ENCODE measurements around the gene FAM47E. TPM values are rescaled to one million over a fixed set of nuclear protein-coding genes. Genes with fewer than 3 reads are reported as not detected.
"Not testable (repeated sequence)": the region's sequence is repeated elsewhere in the genome, so short reads cannot be mapped to it uniquely, and the experiment has no call there.

Gene FAM47E
- total and polyA plus RNA-seq, 2 donors (not counting 3 experiments of a cell fraction or from before 2014, with no cell fraction given), result 0.11 TPM; not detected in 1

- TF ChIP-seq CTCF (IDR thresholded peaks at IDR 0.05; ENCODE audit: extremely low read depth in 1 of 2, insufficient read depth in 1 of 2, low read depth in 1 of 2, low read length in 2 of 2) (no peak), GATA2 (IDR thresholded peaks at IDR 0.05; ENCODE audit: insufficient read depth, insufficient read length, low read depth, low read length) (no peak), JUN (IDR thresholded peaks at IDR 0.05; ENCODE audit: borderline replicate concordance, insufficient read depth, insufficient read length, low read depth) (no peak), POLR2AphosphoS5 (IDR thresholded peaks at IDR 0.05; ENCODE audit: insufficient read depth, low read depth, low read length) (no peak), POLR2A (IDR thresholded peaks at IDR 0.05; ENCODE audit: low read depth, low read length) (no peak), EZH2 (IDR thresholded peaks at IDR 0.05; ENCODE audit: borderline replicate concordance, low read depth, low read length, severe bottlenecking) (no peak), MYC (IDR thresholded peaks at IDR 0.05; ENCODE audit: low read depth, low read length) (no peak), FOS (IDR thresholded peaks at IDR 0.05; ENCODE audit: borderline replicate concordance, insufficient read depth, low read length) (no peak), MAX (IDR thresholded peaks at IDR 0.05; ENCODE audit: insufficient read depth, insufficient read length) (no peak)
- no peaks in the 10 kb centered on the region for H3K79me2 ChIP-seq (ENCODE audit: control insufficient read depth, insufficient read depth, low read length)
- dilution Hi-C loops (cut with MboI; ENCODE audit: extremely low pct_ligation_motif_present, low sequenced_read_pairs), result no loop called here
- H3K27me3 ChIP-seq (ENCODE audit: control insufficient read depth in 2 of 2, insufficient read depth in 2 of 2, low read length in 2 of 2), result no peaks in the 10 kb centered on the region
- no peak for DNase-seq (ENCODE audit: low read depth, low spot score)
- H3K27ac ChIP-seq (ENCODE audit: insufficient read depth, low read depth, low read length), result no peak overlapping the region
- H4K20me1 ChIP-seq (replicated peaks; ENCODE audit: control insufficient read depth, extremely low read depth, insufficient read depth, low read length), result no peaks in the 10 kb centered on the region
- H3K4me3 ChIP-seq (replicated peaks in 1 of 3; ENCODE audit: insufficient read depth in 1 of 3, low read depth in 1 of 3, low read length in 3 of 3), result no peak overlapping the region
- H3K36me3 ChIP-seq (ENCODE audit: control insufficient read depth in 2 of 2, extremely low read depth in 1 of 2, insufficient read depth in 2 of 2, low read length in 2 of 2), result no peaks in the 10 kb centered on the region
- ChIA-PET POLR2A (no interaction called here), CTCF (no interaction called here)
- no peaks in the 10 kb centered on the region for H3K9me1 ChIP-seq (replicated peaks; ENCODE audit: control insufficient read depth, extremely low read depth, insufficient read depth, low read length)
- intact Hi-C loops (cut with micrococcal nuclease), result no loop called here
- BruUV-seq (replicated peaks), result no TSS peak
- H2AFZ ChIP-seq (ENCODE audit: low read depth, low read length), result no peak overlapping the region
- H3K4me2 ChIP-seq (ENCODE audit: insufficient read depth, low read length), result no peak overlapping the region
- no peaks in the 10 kb centered on the region for H3K4me1 ChIP-seq (ENCODE audit: control insufficient read depth, extremely low read depth, insufficient read depth, low read length)
- no peak overlapping the region for H3K9ac ChIP-seq (replicated peaks; ENCODE audit: extremely low read depth, insufficient read depth, low read length)
- FAIRE-seq, result no peak
- no peaks in the 10 kb centered on the region for H3K9me3 ChIP-seq (replicated peaks; ENCODE audit: control insufficient read depth, insufficient read depth, low read length)
Measured at GRCh38 chr4:76283900-76284299, 32.4 kb downstream of the FAM47E start.

- H3K4me2 ChIP-seq (ENCODE audit: insufficient read depth, low read length); H3K79me2 ChIP-seq (ENCODE audit: control insufficient read depth, insufficient read depth, low read length); H3K27ac ChIP-seq (ENCODE audit: insufficient read depth, low read depth, low read length); intact Hi-C loops (cut with micrococcal nuclease); H3K9ac ChIP-seq (replicated peaks; ENCODE audit: extremely low read depth, insufficient read depth, low read length); DNase-seq (ENCODE audit: low read depth, low spot score); H3K4me3 ChIP-seq (replicated peaks in 1 of 3; ENCODE audit: insufficient read depth in 1 of 3, low read depth in 1 of 3, low read length in 3 of 3); CTCF ChIA-PET; FAIRE-seq; H3K9me3 ChIP-seq (replicated peaks; ENCODE audit: control insufficient read depth, insufficient read depth, low read length); BruUV-seq (replicated peaks); H4K20me1 ChIP-seq (replicated peaks; ENCODE audit: control insufficient read depth, extremely low read depth, insufficient read depth, low read length); H3K4me1 ChIP-seq (ENCODE audit: control insufficient read depth, extremely low read depth, insufficient read depth, low read length); H3K27me3 ChIP-seq (ENCODE audit: control insufficient read depth in 2 of 2, insufficient read depth in 2 of 2, low read length in 2 of 2); H3K9me1 ChIP-seq (replicated peaks; ENCODE audit: control insufficient read depth, extremely low read depth, insufficient read depth, low read length); H2AFZ ChIP-seq (ENCODE audit: low read depth, low read length); dilution Hi-C loops (cut with MboI; ENCODE audit: extremely low pct_ligation_motif_present, low sequenced_read_pairs); H3K36me3 ChIP-seq (ENCODE audit: control insufficient read depth in 2 of 2, extremely low read depth in 1 of 2, insufficient read depth in 2 of 2, low read length in 2 of 2); POLR2A ChIA-PET: not testable (repeated sequence)
Measured at GRCh38 chr4:76287811-76288210, 36.3 kb downstream of the FAM47E start.

Data from endothelial cell of umbilical vein (primary cell).